GM19035 (cell line): ENCODE data around the gene TCL1B.
"Not testable (repeated sequence)": the region's sequence is repeated elsewhere in the genome, so short reads cannot be mapped to it uniquely, and the experiment has no call there.

Experiments
- ATAC-seq: cut with Tn5 transposase; IDR thresholded peaks from one replicate; pipeline ENCODE4 v1.9.1; 2021; ENCODE audit not compliant: unreplicated experiment

TCL1B gene

DNA sequence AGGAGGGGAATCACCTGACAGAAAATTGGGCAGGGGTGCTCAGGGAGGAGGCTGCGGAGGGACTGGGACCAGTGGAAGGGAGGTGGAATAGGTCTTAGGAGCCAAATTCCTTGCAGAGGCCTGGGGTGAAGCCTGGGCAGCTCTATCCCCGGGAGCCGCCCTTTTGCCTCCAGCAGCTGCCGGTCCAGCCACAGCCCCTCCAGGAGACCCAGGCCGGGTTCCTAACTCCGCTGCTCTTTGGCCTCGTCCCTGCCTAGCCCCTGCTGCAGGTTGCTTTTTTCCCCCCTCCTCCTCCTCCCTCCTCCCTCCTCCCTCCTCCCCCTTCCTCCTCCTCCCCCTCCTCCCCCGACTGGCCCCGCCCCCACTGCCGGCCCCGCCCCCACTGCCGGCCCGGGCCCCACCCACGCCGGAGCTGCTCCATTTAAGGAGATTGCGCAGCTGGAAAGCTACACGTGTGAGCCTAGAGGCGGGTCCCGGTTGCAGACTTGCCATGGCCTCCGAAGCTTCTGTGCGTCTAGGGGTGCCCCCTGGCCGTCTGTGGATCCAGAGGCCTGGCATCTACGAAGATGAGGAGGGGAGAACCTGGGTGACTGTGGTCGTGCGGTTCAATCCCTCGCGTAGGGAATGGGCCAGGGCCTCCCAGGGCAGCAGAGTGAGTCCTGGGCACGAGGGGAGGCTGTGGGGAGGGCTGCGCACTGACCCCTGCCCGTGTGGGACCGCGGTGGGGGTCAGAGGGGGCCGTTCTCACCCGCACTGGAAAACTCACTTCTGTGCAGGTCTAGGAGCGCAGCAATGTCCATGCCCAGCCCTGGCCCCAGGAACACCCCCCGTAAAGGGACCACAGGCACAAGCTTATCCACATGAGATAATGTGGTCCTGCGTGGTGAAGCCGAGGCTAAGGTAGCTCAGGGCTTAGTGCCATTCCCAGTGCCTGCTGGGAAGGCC is at the start of gene TCL1B:
Gene TCL1B, plus strand, starts transcription at position 449 of the 945 bp plus-strand sequence. Its CDS starts 42 bp downstream, at position 491.
- no peak for ATAC-seq

GRCh38 chr14:95644981-95645380 is 41.2 kb upstream of the TCL1B start:
- no peak for ATAC-seq

DNA sequence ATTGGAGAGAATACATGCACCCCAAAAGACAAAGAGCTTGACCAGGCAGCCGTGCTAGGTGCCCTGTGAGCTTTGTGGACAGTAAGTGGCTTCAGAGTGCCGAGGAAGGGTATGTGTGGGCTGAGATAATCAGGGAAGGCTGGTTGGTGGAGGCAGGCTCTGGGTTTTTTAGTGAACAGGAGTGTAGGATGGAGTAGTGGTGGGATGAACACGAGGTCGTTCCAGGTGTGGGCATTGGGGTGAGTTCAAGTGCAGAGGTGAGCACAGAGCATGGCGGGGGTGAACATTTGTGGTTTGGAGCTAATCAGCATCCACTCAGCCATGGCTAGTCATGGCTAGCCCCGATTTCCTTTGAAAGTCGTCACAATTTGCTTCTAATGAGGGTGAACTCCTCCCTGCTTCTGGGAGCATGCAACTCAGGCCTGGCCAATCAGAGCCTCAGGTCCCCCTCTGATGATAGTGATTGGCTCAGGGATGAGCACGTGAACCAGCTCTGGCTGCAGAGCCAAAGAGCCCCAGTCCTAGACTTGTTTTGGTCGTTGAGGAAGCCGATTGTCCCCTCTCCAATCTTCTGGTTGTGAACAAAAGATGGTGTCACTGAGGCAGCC is 40.7 kb upstream of the TCL1B start:
- no peak for ATAC-seq

DNA sequence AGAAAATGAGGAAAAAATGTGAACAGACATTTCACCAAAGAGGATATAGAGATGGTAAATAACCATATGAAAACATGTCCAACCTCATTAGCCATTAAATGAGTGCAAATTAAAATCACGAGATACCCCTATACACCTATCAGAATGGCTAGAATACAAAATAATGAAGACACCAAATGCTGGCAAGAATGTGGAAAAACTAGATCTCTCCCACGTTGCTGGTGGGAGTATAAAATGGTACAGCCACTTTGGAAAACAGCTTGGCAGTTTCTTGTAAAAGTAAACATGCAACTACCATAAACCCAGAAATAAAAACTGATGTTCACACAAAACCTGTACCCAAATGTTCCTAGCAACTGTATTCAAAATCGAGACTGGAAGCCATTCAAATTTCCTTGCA is 38.3 kb upstream of the TCL1B start:
- no peak for ATAC-seq

- no peak for ATAC-seq
Measured at GRCh38 chr14:95649230-95649629, 37.0 kb upstream of the TCL1B start.

DNA sequence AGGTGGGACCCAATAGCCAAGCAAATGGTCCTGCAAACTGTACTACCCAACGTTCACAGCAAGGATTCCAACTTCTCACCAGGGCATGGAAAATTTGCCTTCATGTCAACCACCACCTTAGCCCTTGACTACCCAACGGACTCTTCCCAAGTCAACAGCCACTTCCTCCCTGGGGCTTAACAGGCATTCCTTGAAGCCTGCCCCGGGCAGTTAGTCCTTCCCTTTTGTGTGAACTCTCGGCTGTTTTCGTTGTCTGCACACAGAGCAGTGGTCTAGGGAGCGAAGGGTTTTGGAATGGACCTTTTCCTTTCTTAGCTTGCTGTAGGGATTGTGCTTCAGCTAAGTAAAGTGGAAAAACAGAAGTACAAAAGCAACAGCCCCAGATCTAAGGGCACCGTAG is 35.2 kb upstream of the TCL1B start:
- no peak for ATAC-seq

DNA sequence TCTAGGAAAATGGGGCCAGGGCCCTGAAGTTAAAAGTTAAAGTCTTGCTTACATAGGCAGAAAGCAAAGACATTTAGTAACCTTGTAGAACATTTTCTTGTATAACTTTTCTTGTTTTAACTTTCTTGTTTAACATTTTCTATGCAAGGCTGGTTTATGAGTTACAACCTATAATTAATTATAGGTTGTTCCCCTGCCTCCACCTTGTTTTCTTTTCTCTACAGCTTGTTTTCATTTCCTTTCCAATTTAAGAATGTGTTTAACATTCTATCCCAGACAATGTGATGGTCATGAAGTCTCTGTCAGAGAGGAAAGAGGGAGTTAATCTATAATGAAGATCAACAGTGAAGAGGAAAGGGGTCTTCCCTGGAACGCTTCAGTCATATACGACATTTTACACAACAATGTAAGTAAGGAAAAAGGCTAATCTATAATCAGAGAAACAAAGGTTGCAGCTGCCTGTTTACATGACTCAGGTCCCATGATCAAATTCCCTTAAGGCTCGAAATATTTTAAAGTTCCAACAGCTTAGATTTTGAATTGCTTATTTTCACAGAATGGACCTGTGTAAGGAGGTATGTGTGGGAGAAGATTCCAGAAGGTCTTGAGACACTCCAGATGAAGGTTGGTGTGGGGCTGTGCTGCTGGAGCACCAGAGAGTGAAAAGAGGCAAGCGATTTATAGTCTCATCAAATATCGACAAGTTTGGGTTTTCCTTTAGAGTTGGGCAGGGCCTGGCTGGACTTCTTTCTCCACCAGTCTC is 34.2 kb upstream of the TCL1B start:
- ATAC-seq = no peak

DNA sequence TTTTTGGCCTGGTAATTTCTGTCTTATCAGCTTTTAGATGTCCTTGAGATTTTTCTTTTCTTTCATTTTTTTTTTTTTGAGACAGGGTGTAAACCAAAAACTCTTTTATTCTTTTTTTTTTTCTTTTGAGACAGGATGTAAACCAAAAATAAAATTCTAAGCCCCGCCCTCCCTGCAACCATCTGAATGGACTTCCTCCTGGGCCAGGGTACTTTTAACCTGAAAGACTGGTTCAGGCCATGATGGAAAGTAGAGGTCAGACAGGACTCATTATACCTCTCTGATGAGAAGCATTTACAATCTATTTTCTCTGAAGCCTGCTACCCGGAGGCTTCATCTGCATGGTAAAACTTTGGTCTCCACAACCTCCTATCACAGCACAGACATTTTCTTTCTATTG is 33.5 kb upstream of the TCL1B start:
- no peak for ATAC-seq

- no peak for ATAC-seq
Measured at GRCh38 chr14:95655461-95655860, 30.8 kb upstream of the TCL1B start.

DNA sequence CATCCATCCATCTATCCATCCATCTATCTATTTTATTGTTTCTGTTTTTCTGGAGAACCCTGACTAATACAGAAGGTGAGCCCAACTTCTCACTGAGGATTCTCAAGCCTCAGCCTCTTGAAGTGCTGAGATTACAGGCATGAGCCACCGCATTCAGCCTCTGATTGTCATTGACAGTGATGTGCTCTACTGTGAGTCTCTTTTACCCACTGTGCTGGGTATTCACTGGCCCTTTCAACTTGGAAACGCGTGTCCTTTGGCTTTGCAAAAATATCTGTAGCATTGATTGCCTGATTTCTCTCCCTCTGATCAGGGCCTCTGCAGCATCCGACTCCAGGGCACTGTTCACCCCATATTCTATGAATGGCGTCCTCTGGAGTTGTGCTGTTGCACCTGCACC is 29.6 kb upstream of the TCL1B start:
- no peak for ATAC-seq

DNA sequence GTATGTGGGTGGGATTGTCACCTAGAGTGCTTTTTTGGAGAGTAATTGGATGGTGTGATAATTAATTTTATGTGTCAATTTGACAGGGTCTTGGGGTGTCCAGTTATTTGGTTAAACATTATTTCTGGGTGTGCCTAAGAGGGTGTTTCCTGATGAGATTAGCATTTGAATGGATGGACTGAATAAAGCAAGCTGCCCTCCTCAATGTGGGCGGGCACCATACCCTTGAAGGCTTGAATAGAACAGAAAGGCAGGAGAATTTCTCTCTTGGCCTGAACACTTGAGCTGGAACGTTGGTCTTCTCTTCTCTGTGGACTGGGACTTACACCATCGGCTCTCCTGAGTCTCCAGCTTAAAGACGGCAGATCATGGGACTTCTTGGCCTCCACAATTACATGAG is 28.8 kb upstream of the TCL1B start:
- no peak for ATAC-seq

GRCh38 chr14:95659293-95659989 is 26.8 kb upstream of the TCL1B start:
- ATAC-seq = no peak

DNA sequence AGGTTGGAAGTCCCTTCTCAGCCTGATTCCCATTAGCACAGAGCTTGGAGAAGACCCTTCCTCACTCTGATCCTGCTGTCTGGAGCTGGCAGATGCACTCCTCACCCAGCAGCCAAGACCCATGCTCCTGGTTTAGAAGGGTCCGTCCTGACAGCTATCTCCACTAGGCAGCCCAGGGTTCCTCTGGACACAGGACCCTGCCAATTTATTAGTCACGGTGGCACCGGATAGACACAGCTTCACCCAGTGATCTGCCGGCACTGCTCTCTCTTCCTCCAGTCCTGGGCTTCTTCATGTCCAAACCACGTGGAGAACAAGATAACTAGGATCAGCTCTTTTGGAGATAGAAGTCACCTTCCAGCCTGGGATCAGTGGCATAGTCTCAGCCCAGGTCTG is 26.2 kb upstream of the TCL1B start:
- no peak for ATAC-seq

DNA sequence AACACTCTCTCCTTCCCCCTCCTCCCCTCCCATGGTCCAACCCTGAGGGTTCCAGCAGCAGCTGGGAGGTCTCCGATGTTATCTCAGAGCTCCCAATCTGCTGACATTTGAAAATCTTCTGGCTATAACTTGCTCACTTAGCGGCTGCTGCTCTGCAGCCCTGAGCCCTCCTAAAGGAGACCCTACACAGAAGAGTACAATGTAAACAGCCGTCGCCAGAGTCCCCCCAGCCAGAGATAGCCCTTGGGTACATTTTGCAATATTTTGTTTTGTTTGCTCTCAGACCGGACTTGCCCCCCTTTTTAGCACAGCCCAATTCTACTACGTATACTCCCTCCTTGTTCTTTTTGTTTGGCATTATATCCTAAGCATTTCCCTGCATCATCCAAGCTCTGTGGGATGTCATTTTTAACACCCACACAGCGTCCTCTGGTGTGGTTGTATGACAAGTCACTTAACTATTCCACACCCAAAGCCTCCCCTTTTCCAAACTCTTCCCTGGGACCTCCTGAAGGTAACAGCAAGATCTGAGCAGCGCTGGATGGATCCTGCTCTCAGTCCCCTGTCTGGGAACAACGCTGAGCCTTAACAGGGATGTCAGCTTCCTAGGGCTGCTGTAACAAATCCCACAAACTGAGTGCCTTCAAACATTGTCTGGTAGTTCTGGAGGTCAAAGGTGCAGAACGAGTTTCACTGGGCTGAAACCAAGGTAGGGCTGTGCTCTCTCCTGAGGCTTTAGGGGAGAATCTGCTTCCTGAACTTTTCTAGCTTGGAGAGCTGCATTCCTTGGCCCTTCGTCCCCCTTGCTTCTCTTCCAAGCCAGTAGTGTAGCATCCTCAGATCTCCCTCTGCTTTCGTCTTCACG is 25.3 kb upstream of the TCL1B start:
- ATAC-seq = no peak

GRCh38 chr14:95662376-95663186 is 23.6 kb upstream of the TCL1B start:
- ATAC-seq = peak; percentile 53

DNA sequence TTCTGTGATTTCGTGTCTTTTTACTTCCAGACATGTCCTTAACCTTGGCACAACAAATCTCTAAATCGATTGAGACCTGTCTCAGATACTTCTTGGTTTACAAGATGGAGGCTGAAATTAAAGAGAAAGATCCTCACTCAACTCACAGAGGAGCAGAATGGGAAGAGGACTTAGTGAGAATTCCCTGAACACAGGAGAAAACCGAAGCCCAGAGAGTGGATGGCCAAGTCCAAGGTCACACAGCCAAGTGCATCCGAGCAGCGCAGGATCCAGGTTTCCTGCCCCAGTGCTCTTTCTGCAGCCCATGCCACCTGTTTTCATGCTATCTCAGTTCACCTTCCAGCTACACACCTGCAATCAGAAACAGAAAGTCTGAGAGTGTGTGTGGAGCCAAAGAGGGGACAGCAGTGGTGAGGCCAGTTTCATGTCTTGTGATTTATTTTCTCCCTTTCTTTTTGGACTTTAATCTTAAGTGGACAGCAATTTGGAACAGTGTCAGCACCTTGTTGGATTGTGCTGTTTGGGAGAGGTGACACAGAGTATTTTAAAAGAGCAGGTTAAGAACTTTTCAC is 22.9 kb upstream of the TCL1B start:
- peak; percentile 23 for ATAC-seq

- ATAC-seq = no peak
Measured at GRCh38 chr14:95664066-95664465, 22.2 kb upstream of the TCL1B start.

DNA sequence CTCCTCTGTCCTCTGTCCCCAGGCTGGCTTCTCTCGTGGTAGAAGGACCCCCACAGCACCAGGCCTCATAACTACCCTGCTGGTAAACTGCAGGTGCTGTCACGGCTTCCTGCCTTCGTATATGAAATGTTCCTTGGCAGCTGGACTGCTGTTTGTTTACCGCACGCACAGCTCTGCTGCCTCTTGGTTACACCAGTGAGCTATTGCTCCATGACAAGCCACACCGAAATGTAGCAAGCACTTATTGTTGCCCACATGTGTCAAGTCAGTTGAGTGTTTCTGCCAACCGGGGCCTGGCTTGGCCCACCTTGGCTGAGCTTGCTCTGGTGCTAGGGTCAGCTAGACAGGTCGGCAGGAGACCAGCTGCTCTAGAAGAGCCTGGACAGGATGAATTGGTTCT is 21.7 kb upstream of the TCL1B start:
- ATAC-seq = no peak

DNA sequence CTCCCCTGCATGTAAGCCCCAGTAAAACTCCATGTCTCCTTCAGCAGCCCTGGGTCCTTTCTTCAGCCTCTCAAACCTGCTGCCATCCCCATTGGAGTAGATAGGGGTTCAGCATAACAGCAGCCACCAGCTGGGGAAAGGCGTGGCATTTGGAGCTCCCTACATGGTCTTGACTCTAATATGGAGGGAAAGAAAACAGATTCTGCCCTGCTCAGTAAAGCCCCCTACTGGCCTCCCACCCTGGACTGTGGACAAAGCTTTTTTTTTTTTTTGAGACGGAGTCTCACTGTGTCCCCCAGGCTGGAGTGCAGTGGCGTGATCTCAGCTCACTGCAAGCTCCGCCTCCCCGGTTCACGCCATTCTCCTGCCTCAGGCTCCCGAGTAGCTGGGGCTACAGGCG is 20.7 kb upstream of the TCL1B start:
- not testable (repeated sequence) for ATAC-seq
